K562 (cell line): Measurements from ENCODE around the gene PFKFB2. TPM values are rescaled to one million over a fixed set of nuclear protein-coding genes. Genes with fewer than 3 reads are reported as not detected.

Source experiments
- ARID3A ChIP-seq: IDR thresholded peaks from 2 replicates; pipeline ENCODE4 v1.6.1; 2012; ENCODE audit warnings: low read depth, low read length, improper control_type of control experiment, borderline replicate concordance
- ASH1L ChIP-seq: fragments of 450-650 bp; IDR thresholded peaks from 2 replicates; pipeline ENCODE4 v1.6.1; 2018; ENCODE audit warnings: borderline replicate concordance, mild to moderate bottlenecking, low read depth; ENCODE audit not compliant: partially characterized antibody
- CBX3 ChIP-seq, 2 experiments: IDR thresholded peaks; 1 replicate in 1 of 2; 2 replicates in 1 of 2; pipeline ENCODE4 v1.6.1; 2012; ENCODE audit warnings: inconsistent platforms in 2 of 2, low read length in 2 of 2, borderline replicate concordance in 1 of 2, control low read depth in 1 of 2
- CHD2 ChIP-seq: IDR thresholded peaks from 2 replicates; pipeline ENCODE4 v1.6.1; 2011; ENCODE audit warnings: low read depth, low read length
- DIDO1 ChIP-seq: fragments of 450-650 bp; IDR thresholded peaks from 2 replicates; pipeline ENCODE4 v1.6.1; 2016; ENCODE audit warnings: low read depth, missing biosample characterization, missing genetic modification characterization
- E2F1 ChIP-seq: sonication (generic); formaldehyde crosslinking; IDR thresholded peaks from 2 replicates; pipeline ENCODE4 v1.8.1; 2023; ENCODE audit warnings: mild to moderate bottlenecking, missing genetic modification reagents, moderate library complexity
- EWSR1 ChIP-seq: fragments of 450-650 bp; IDR thresholded peaks from 2 replicates; pipeline ENCODE4 v1.6.1; 2018; ENCODE audit warnings: borderline replicate concordance, mild to moderate bottlenecking, low read depth, moderate library complexity; ENCODE audit not compliant: partially characterized antibody
- FOXJ2 ChIP-seq: fragments of 200-800 bp; sonication (Bioruptor generic); IDR thresholded peaks from 2 replicates; pipeline ENCODE4 v1.6.1; 2016; ENCODE audit warnings: missing genetic modification characterization, missing compliant biosample characterization
- HMGXB4 ChIP-seq: sonication (generic); formaldehyde crosslinking; IDR thresholded peaks from 2 replicates; pipeline ENCODE4 v1.8.1; 2023; ENCODE audit warnings: mild to moderate bottlenecking, missing genetic modification reagents
- MYNN ChIP-seq, 2 experiments: sonication (generic); formaldehyde crosslinking in 1 of 2; IDR thresholded peaks; 2 replicates each; pipeline versions ENCODE4 v1.5.0 to v1.6.1; 2016 to 2020; ENCODE audit warnings: antibody characterized with exemption in 1 of 2, missing genetic modification reagents in 1 of 2
- PATZ1 ChIP-seq: fragments of 250-450 bp; sonication (Bioruptor Pico); IDR thresholded peaks from 2 replicates; pipeline ENCODE4 v1.5.0; 2020; ENCODE audit warnings: mild to moderate bottlenecking, borderline replicate concordance
- SRSF3 ChIP-seq: fragments of 200-400 bp; formaldehyde crosslinking; IDR thresholded peaks from 2 replicates; pipeline ENCODE4 v1.6.1; 2016; ENCODE audit warnings: mild to moderate bottlenecking, low read length, moderate library complexity; ENCODE audit not compliant: insufficient read depth
- TAF1 ChIP-seq: IDR thresholded peaks from 2 replicates; pipeline ENCODE4 v1.6.1; 2011; ENCODE audit warnings: mild to moderate bottlenecking, low read length, moderate library complexity; ENCODE audit not compliant: insufficient read depth, control insufficient read depth, severe bottlenecking; ENCODE audit errors: extremely low read depth
- U2AF1 ChIP-seq: fragments of 200-400 bp; formaldehyde crosslinking; optimal IDR thresholded peaks from 2 replicates; pipeline ENCODE3; 2017; ENCODE audit warnings: mild to moderate bottlenecking, low read depth, low read length, moderate library complexity
- ZFP1 ChIP-seq: fragments of 450-650 bp; formaldehyde crosslinking; IDR thresholded peaks from 2 replicates; pipeline ENCODE4 v1.4.0; 2020; ENCODE audit warnings: mild to moderate bottlenecking, mixed read lengths
- ZNF165 ChIP-seq: fragments of 250-450 bp; sonication (Bioruptor Pico); IDR thresholded peaks from 2 replicates; pipeline ENCODE4 v1.4.0; 2020; ENCODE audit warnings: borderline replicate concordance
- ZNF311 ChIP-seq: fragments of 250-450 bp; sonication (Bioruptor Pico); IDR thresholded peaks from 2 replicates; pipeline ENCODE4 v1.4.0; 2020; ENCODE audit warnings: mild to moderate bottlenecking, moderate library complexity
- ZNF354B ChIP-seq: fragments of 250-450 bp; sonication (Bioruptor Pico); IDR thresholded peaks from 2 replicates; pipeline ENCODE4 v1.4.0; 2020
- ZNF41 ChIP-seq: fragments of 250-450 bp; sonication (Bioruptor Pico); conservative IDR thresholded peaks from 2 replicates; pipeline ENCODE4 v1.4.0; 2020; ENCODE audit warnings: mild to moderate bottlenecking
- ZNF830 ChIP-seq: fragments of 250-450 bp; sonication (Bioruptor Pico); IDR thresholded peaks from 2 replicates; pipeline ENCODE4 v1.5.0; 2021; ENCODE audit warnings: mild to moderate bottlenecking
- polyA plus RNA-seq, 8 experiments: library from polyadenylated mRNA; depleted of rRNA in 4 of 8; stranded (reverse) in 5 of 8; unstranded in 3 of 8; fragments of >200 nt; fragmentation: Nextera tagmentation in 2 of 8; fragmentation: Illumina TruSeq in 1 of 8; extraction: Ambion mirVana in 2 of 8; extraction: Trizol in 1 of 8; gene quantifications; 2 replicates each; pipeline versions ENCODE4 v1.2.1 to v1.2.3, GENCODE V29; 2011 to 2014; ENCODE audit warnings: inconsistent platforms in 1 of 8, missing spikeins in 1 of 8
- total RNA-seq, 7 experiments: library from RNA; depleted of rRNA in 6 of 7; stranded (reverse); fragments of >200 nt in 6 of 7; fragmentation: Illumina TruSeq in 2 of 7; extraction: Trizol in 2 of 7; gene quantifications; 2 replicates each; pipeline versions ENCODE4 v1.2.1 to v1.2.3, GENCODE V29; 2011 to 2021; ENCODE audit warnings: low replicate concordance in 1 of 7

PFKFB2 gene
- total and polyA plus RNA-seq, 9 of the 15 experiments (the other 6 are each of a cell fraction or from before 2014, with no cell fraction given), result 6.9 to 26.0 (median 16.4) TPM

GRCh38 chr1:207021139-207021861, 31.8 kb upstream of the PFKFB2 start (continued):
- TF ChIP-seq MYNN (IDR thresholded peaks at IDR 0.05) (peak; percentile 94), MYNN (CRISPR knock-in tag; IDR thresholded peaks at IDR 0.05) (no peak), ZNF354B (CRISPR knock-in tag) (peak; percentile 41; the same call in 1 of the 2 replicates), TAF1 (peak; percentile 42), ZNF165 (CRISPR knock-in tag) (peak; percentile 58; the same call in 1 of the 2 replicates), CBX3 (IDR thresholded peaks at IDR 0.05; ENCODE audit: borderline replicate concordance in 1 of 2, low read length in 2 of 2) (peak in 1 of 2 experiments; percentile 51; a peak in 2 of 3 replicates), ARID3A (peak; percentile 94), ASH1L (no peak), CHD2 (0 out of 2 replicates have a peak, but pooled peaks have one; percentile 38), ZNF311 (no peak; the same call in 1 of the 2 replicates), FOXJ2 (tag) (no peak), DIDO1 (peak; percentile 31; the same call in 1 of the 2 replicates), HMGXB4 (CRISPR knock-in tag) (0 out of 2 replicates have a peak, but pooled peaks have one; percentile 39), E2F1 (CRISPR knock-in tag) (no peak), PATZ1 (CRISPR knock-in tag) (0 out of 2 replicates have a peak, but pooled peaks have one; percentile 2), EWSR1 (no peak), ZNF830 (CRISPR knock-in tag) (no peak), ZFP1 (CRISPR knock-in tag) (peak; percentile 37), ZNF41 (CRISPR knock-in tag) (peak; percentile 21; the same call in 1 of the 2 replicates), U2AF1 (no peak), SRSF3 (no peak)
